Urinary bladder (tissue), 4 donors: ENCODE results near the gene ADH1C. TPM values are rescaled to one million over a fixed set of nuclear protein-coding genes. Genes with fewer than 3 reads are reported as not detected.
"Not testable (repeated sequence)": the region's sequence is repeated elsewhere in the genome, so short reads cannot be mapped to it uniquely, and the experiment has no call there.

Experiments used
- DNase-seq: peaks from one replicate; pipeline ENCODE4 v3.0.0-alpha.2; 2015; ENCODE audit errors: extremely low spot score
- H3K27ac ChIP-seq: one replicate; pipeline ENCODE4 v1.5.1; 2013; ENCODE audit warnings: low read depth, mild to moderate bottlenecking, moderate library complexity
- H3K36me3 ChIP-seq: one replicate; pipeline ENCODE4 v1.6.1; 2013; ENCODE audit warnings: mild to moderate bottlenecking, moderate library complexity; ENCODE audit not compliant: insufficient read depth
- H3K4me1 ChIP-seq: one replicate; pipeline ENCODE4 v1.6.1; 2013; ENCODE audit warnings: mild to moderate bottlenecking, moderate library complexity; ENCODE audit not compliant: insufficient read depth
- H3K4me3 ChIP-seq: one replicate; pipeline ENCODE4 v1.5.1; 2013; ENCODE audit warnings: low read depth, low read length
- WGBS: extraction: QIAGEN DNeasy Blood & Tissue Kit; methylation state at CpG from one replicate; pipeline ENCODE4 v1.1.7; 2013; 5-methylcytosine and 5-hydroxymethylcytosine counted together
- polyA plus RNA-seq: library from polyadenylated mRNA; stranded (reverse); fragments of 200-250 nt; gene quantifications from one replicate; pipeline ENCODE4 v1.2.3, GENCODE V29; 2013
- total RNA-seq: library from RNA; depleted of rRNA; stranded (reverse); fragments of >200 nt; gene quantifications from one replicate; pipeline ENCODE4 v1.2.3, GENCODE V29; 2014
- donor health status: healthy with polysubstance abuse.
- donor health status: healthy.

The ADH1C gene
- total and polyA plus RNA-seq, 2 donors: 4.7 to 10.8 TPM

DNA sequence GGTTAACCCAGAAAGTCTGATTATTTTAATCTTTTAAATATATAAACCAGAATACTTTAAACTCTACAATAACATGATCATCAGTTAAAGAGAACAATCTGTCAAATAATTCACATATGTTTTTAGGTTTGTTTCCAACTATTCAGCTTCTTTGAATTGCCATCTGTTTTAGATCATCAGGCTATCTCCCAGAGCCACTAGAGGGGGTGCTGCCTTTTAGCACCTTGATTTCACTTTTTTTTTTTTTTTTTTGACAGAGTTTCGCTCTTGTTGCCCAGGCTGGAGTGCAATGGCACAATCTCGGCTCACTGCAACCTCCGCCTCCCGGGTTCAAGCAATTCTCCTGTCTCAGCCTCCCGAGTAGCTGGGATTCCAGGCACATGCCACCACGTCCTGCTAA, 24.8 kb upstream of the ADH1C start:
- not testable (repeated sequence) for DNase-seq, H3K4me1 ChIP-seq, H3K27ac ChIP-seq, H3K36me3 ChIP-seq, H3K4me3 ChIP-seq
- WGBS: 83% methylated on average over 6 of the region's 6 CpGs

DNA sequence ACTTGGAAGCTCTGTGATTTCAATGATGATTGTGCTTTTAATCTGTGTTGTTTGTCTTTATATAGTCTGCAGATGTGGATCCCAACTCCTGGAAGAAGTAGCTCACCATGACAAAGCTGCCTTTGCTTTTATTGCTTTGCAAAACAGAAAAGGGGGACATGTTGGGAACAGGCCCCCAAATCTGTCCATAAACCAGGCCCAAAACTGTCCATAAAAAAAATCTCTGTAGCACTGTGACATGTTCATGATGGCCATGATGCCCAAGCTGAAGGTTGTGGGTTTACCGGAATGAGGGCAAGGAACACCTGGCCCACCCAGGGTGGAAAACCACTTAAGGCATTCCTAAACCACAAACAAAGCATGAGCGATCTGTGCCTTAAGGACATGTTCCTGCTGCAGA, 19.9 kb upstream of the ADH1C start:
- not testable (repeated sequence) for H3K4me1 ChIP-seq, H3K4me3 ChIP-seq, H3K27ac ChIP-seq, H3K36me3 ChIP-seq, DNase-seq
- WGBS: 95% methylated on average over 2 of the region's 2 CpGs

DNA sequence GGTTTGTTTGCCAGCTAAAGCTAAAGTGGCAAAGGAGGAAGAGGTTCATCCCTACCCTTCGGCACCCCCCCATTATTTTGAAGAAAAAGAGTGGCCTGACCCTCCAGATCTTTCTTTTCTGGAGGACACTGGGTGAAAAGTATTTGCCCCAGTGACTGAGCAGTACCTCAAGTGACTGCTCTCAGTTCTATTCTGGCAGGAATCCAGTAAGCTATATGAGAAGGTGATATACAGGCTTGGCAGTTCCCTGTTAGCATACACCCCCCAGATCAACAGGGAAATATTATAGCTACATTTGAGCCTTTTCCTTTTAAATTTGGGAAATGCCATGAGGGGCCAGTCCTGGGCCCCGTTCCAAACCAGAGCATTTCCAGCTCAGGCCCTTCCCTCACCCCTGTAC, 15.3 kb upstream of the ADH1C start:
- not testable (repeated sequence) for H3K27ac ChIP-seq, DNase-seq, H3K36me3 ChIP-seq, H3K4me1 ChIP-seq, H3K4me3 ChIP-seq
- 76% methylated on average over 2 of the region's 2 CpGs for WGBS

DNA sequence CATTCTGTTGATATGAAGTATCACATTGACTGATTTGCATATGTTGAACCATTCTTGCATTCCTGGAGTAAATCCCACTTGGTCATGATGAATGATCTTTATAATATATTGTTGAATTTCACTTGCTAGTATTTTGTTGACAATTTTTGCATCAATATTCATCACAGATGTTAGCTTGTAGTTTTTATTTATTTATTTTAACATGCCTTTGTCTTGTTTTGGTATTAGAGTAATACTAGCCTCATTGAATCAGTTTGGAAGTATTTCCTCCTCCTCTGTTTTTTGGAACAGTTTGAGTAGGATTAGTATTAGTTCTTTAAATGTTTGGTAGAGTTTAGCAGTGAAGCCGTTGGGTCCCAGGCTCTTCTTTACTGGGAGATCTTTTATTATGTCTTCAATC, 13.9 kb upstream of the ADH1C start:
- DNase-seq: no peak
- no peak overlapping the region for H3K27ac ChIP-seq
- no peaks in the 10 kb centered on the region for H3K4me1 ChIP-seq
- no peak overlapping the region for H3K4me3 ChIP-seq
- WGBS: 30% methylated on average over 1 of the region's 1 CpG
- no peaks in the 10 kb centered on the region for H3K36me3 ChIP-seq

DNA sequence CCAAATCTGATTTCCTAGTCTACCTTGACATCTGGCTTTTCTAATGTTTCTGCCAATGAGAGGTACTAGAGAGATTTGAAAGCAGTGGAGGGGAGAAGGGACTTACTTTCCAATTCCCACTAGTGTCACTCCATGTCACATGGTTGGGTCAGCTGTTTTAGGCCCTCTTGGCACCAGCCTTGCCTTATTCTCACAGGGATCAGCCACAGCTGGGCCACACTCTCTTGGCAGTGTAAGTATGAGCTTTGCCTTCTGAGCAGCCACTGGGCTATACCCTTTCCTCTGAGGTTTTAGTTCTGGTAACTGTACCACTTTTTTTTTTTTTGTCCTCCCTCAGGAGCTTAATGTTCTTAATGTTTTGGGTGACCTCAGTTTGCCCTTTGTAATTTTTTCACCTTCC, 10.2 kb upstream of the ADH1C start:
- DNase-seq: no peak
- H3K27ac ChIP-seq: peak overlapping the region; percentile 2
- H3K4me1 ChIP-seq: no peaks in the 10 kb centered on the region
- no peaks in the 10 kb centered on the region for H3K36me3 ChIP-seq
- H3K4me3 ChIP-seq: no peak overlapping the region

DNA sequence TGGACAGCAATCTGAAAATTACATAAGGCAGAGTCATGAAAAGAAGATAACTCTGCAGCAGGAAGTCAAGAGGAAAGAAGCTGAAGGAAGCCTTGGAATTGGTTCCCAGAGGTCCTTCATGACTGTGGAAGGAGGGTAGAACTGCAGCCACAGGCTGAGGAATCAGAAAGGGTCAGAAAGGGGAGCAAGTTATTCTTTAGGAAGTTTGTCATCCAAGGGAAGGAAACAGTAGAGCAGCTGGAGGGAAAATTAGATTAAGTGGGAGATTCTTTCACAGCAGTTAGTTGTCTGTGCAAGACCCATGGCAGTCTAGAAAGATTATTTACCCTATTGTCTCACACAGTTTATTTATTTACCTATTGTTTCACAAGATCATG, 9.3 kb upstream of the ADH1C start:
- Histone ChIP-seq H3K36me3 (no peaks in the 10 kb centered on the region), H3K4me1 (no peaks in the 10 kb centered on the region), H3K4me3 (no peak overlapping the region), H3K27ac (no peak overlapping the region)
- no peak for DNase-seq

DNA sequence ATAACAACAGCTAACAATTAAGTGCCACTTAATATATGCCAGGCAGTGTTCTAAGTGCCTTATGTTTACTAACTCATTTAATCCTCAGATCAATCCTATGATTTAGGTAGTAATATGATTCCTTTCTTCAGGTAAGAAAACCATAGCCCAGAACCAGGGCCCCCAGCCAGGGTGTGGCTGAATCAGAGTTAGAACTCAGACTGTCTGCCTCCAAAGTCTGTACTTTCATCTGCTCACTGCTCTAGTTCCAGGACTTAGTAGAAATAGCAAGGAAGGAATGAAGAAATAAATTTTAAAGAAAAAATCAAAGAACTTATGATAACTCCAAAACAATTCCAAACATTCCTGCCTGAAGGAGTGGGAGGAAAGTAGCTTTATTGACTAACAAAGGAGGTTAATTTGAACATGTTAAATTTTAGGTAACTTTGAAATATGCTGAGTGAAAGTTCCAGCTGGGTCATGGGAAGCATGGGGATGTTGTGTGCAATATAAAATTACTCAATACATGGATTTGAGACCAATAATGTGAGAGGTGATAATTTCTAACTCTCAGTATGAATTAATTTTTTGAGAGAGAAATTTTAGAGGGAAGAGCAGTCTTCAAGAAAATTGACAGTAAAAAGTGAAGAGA, 8.8 kb upstream of the ADH1C start:
- Histone ChIP-seq H3K4me1 (no peaks in the 10 kb centered on the region), H3K27ac (no peak overlapping the region), H3K36me3 (no peaks in the 10 kb centered on the region), H3K4me3 (no peak overlapping the region)
- DNase-seq: no peak

DNA sequence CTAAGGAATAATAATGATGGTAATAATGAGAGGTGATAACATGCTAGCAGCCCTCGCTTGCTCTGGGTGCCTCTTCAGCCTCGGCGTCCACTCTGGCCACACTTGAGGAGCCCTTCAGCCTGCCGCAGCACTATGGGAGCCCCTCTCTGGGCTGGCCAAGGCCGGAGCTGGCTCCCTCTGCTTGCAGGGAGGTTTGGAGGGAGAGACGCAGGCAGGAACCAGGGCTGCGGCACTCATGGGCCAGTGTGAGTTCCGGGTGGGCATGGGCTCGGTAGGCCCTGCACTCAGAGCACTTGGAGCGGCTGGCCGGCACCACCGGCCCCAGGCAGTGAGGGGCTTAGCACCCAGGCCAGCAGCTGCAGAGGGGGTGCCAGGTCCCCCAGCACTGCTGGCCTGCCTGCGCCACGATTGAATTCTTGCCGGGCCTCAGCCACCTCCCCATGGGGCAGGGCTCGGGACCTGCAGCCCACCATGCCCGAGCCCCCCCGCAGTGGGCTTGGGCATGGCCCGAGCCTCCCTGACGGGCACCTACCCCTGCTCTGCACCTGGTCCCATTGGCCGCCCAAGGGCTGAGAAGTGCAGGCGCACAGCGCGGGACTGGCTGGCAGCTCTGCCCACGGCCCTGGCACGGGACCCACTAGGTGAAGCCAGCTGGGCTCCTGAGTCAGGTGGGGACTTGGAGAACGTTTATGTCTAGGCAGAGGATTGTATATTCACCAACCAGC, 7.1 kb upstream of the ADH1C start:
- 93% methylated on average over 27 of the region's 27 CpGs for WGBS
- H3K27ac ChIP-seq: no peak overlapping the region
- H3K4me3 ChIP-seq: no peak overlapping the region
- H3K4me1 ChIP-seq: no peaks in the 10 kb centered on the region
- H3K36me3 ChIP-seq: no peaks in the 10 kb centered on the region
- DNase-seq: no peak

DNA sequence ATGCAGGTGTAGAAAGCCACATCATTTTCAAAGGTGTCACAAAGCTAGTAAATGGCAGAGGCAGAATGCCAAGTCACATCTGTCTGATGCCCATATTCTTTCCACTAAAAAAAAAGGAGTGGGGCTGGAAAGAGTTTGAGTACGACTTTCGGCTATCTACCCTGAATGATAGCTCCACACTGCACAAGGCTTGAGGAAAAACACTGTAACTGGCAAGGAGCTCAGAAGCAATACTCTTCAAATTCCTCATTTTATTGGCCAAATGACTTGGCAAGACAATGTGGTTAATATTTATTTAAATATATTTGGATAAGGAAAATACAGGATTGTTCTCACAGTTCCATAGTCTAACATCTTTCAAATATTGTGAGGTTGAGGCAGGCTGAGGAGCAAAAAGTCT, 5.4 kb upstream of the ADH1C start:
- H3K36me3 ChIP-seq: no peaks in the 10 kb centered on the region
- no peak overlapping the region for H3K4me3 ChIP-seq
- no peak overlapping the region for H3K27ac ChIP-seq
- WGBS: 41% methylated on average over 2 of the region's 2 CpGs
- no peak for DNase-seq
- H3K4me1 ChIP-seq: no peaks in the 10 kb centered on the region

DNA sequence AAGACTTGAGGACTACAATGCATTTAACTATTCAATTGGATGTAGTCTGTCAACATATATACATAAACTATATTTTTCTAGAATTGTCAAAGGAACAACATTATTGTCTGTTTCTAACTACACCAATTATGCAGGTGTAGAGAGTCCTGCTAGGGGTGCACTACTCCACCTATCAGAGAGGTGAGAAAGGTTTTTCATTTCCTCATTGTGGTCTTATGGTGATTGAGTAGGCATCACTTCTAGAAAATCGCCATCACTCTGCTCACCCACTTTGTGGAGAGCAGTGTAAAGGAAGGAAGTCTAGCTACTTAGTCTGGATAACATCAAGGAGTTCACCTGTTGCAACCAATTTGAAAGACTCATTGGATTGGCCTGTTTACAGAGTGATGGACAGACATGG, 4.4 kb upstream of the ADH1C start:
- H3K4me3 ChIP-seq: no peak overlapping the region
- WGBS: 86% methylated on average over 1 of the region's 1 CpG
- H3K36me3 ChIP-seq: no peaks in the 10 kb centered on the region
- no peak overlapping the region for H3K27ac ChIP-seq
- DNase-seq: no peak
- H3K4me1 ChIP-seq: no peaks in the 10 kb centered on the region

DNA sequence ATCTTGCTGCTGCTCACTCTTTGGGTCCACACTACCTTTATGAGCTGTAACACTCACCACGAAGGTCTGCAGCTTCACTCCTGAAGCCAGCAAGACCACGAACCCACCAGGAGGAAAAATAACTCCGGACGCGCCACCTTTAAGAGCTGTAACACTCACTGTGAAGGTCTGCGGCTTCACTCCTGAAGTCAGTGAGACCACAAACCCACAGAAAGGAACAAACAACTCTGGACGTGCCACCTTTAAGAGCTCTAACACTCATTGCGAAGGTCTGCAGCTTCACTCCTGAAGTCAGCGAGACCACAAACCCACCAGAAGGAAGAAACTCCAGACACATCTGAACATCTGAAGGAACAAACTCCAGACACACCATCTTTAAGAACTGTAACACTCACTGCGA, 3.6 kb upstream of the ADH1C start:
- not testable (repeated sequence) for DNase-seq, H3K27ac ChIP-seq, H3K36me3 ChIP-seq, H3K4me3 ChIP-seq, H3K4me1 ChIP-seq
- 91% methylated on average over 10 of the region's 10 CpGs for WGBS

DNA sequence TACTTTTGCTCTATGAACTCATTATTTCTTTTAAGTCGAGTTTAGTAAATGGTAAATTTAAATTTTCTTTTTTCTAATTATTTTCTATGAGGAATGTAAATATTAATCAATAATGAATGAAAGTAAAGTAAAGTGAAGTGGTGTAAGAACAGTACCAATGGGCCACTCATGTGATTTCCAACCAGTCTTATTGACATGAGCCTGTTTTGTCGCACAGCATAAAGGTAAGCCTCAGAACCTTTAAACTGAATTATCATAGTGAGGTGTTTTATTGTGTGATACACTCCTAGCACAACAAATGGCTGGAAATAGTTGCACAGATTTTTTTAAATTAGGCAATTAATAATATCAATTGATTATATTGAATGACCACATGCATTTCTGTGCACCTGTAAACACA, 1.1 kb downstream of the ADH1C start:
- 96% methylated on average over 2 of the region's 2 CpGs for WGBS
- H3K4me3 ChIP-seq: no peak overlapping the region
- no peaks in the 10 kb centered on the region for H3K4me1 ChIP-seq

DNA sequence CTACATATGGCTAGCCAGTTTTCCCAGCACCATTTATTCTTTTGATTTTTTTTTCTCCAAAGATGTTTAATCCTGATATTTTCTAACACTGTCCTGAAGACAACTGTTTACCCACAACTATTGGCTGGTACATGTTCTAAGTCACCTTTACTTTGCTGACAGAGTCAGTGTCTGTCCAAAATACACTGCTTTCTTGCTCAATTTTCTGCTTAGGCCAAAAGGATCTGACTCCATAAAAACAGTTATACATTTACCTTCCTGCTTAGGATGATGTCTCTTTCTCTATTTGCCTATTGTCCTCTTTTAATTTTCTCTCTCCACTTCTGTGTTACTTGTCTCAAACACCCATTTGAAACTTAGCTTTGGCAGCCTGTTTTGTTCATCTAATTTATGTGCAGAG, 3.2 kb downstream of the ADH1C start:
- Histone ChIP-seq H3K36me3 (no peaks in the 10 kb centered on the region), H3K27ac (no peak overlapping the region), H3K4me1 (no peaks in the 10 kb centered on the region), H3K4me3 (no peak overlapping the region)
- DNase-seq: no peak

More for the DNA sequence above, 1.1 kb downstream of the ADH1C start:
- Histone ChIP-seq H3K27ac (no peak overlapping the region), H3K36me3 (no peaks in the 10 kb centered on the region)
- no peak for DNase-seq

DNA sequence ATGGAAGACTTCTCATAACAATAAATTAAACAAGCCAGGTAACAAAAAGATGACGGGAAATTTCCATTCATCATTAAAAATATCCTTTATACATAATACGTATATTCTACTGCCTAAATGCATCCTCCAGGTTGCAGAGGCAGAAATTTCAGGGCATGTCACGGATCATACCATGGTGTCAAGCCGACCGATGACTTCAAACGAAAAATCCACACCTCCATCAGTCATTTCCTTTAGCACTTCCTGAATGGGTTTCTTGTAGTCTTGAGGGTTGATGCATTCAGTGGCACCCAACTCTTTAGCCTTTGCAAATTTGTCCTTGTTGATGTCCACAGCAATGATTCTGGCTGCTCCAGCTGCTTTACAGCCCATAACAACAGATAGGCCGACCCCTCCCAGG, 9.9 kb downstream of the ADH1C start:
- H3K4me3 ChIP-seq, H3K4me1 ChIP-seq, H3K27ac ChIP-seq, DNase-seq, H3K36me3 ChIP-seq: not testable (repeated sequence)
- WGBS: 90% methylated on average over 7 of the region's 7 CpGs

DNA sequence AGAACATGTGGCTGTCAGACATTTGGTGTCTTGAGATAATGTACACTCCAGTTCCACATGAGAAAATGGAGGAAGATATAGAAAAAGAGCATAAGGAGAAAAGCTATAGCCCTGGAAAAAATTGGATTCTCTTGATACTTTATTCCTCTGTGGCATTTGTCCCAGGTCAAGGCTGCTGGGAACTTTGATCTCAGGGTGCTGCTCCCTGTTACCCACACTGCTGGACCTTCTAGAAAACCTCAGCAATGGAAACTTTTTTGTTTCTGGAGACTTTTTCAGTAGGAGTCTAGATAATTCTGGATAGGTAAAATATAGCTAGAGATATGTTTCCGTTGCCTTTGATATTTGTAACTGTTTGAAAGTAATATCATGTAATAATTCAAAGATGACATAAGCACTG, 11.1 kb downstream of the ADH1C start:
- no peak overlapping the region for H3K4me3 ChIP-seq
- H3K36me3 ChIP-seq: no peaks in the 10 kb centered on the region
- no peak for DNase-seq
- 93% methylated on average over 1 of the region's 1 CpG for WGBS
- no peak overlapping the region for H3K27ac ChIP-seq
- H3K4me1 ChIP-seq: no peaks in the 10 kb centered on the region
